Skeletal muscle satellite cell (primary cell): ENCODE data around the gene CIART.

Experiments used
- H3K27me3 ChIP-seq: 2 replicates; pipeline ENCODE4 v1.7.0; 2013; ENCODE audit warnings: low read length; ENCODE audit not compliant: control insufficient read depth, insufficient read depth
- H3K36me3 ChIP-seq: 2 replicates; pipeline ENCODE4 v1.7.0; 2013; ENCODE audit warnings: mild to moderate bottlenecking, control low read depth, low read length; ENCODE audit not compliant: insufficient read depth
- H3K4me1 ChIP-seq: 2 replicates; pipeline ENCODE4 v1.7.0; 2013; ENCODE audit warnings: low read length; ENCODE audit not compliant: control insufficient read depth, insufficient read depth
- H3K4me2 ChIP-seq: 2 replicates; pipeline ENCODE4 v1.7.0; 2013; ENCODE audit warnings: mild to moderate bottlenecking, low read length
- H3K4me3 ChIP-seq: 2 replicates; pipeline ENCODE4 v1.7.0; 2013; ENCODE audit warnings: low read length
- H3K9ac ChIP-seq: 2 replicates; pipeline ENCODE4 v1.7.0; 2013; ENCODE audit warnings: mild to moderate bottlenecking, low read depth, low read length, moderate library complexity
- H3K9me3 ChIP-seq: replicated peaks from 2 replicates; pipeline ENCODE4 v1.7.0; 2013; ENCODE audit warnings: mild to moderate bottlenecking, control low read depth, low read length
- small RNA-seq: library from RNA; depleted of rRNA; stranded (forward); fragments of <200 nt; gene quantifications from one replicate; pipeline ENCODE3, GENCODE V24; 2012

The CIART gene

GRCh38 chr1:150322310-150322709 is 40.0 kb downstream of the CIART start:
- H3K9ac ChIP-seq: peak overlapping the region; percentile 95
- peak overlapping the region; percentile 93 for H3K4me3 ChIP-seq
- H3K27me3 ChIP-seq: no peaks in the 10 kb centered on the region
- peaks cover 7% of the 10 kb centered on the region for H3K4me1 ChIP-seq
- no peaks in the 10 kb centered on the region for H3K9me3 ChIP-seq
- peak overlapping the region; percentile 83 for H3K4me2 ChIP-seq
- peaks cover 27% of the 10 kb centered on the region for H3K36me3 ChIP-seq

- peaks cover 49% of the 10 kb centered on the region for H3K36me3 ChIP-seq
Measured at GRCh38 chr1:150332651-150333290, 50.4 kb downstream of the CIART start.

More at GRCh38 chr1:150332651-150333290, 50.4 kb downstream of the CIART start:
- Histone ChIP-seq H3K9ac (no peak overlapping the region), H3K4me3 (no peak overlapping the region), H3K4me1 (no peaks in the 10 kb centered on the region), H3K4me2 (no peak overlapping the region), H3K27me3 (no peaks in the 10 kb centered on the region), H3K9me3 (no peaks in the 10 kb centered on the region)

Small RNA genes lying within 50 kb of the gene (small RNA-seq; reads per million reads assigned to genes)
- 263 reads per million, percentile 98 among the genes with 10 or more reads in this experiment for gene RNU2-17P
